ENCODE measurements around the gene IL17F.
"Not testable (repeated sequence)": the region's sequence is repeated elsewhere in the genome, so short reads cannot be mapped to it uniquely, and the experiment has no call there.

The IL17F gene

DNA sequence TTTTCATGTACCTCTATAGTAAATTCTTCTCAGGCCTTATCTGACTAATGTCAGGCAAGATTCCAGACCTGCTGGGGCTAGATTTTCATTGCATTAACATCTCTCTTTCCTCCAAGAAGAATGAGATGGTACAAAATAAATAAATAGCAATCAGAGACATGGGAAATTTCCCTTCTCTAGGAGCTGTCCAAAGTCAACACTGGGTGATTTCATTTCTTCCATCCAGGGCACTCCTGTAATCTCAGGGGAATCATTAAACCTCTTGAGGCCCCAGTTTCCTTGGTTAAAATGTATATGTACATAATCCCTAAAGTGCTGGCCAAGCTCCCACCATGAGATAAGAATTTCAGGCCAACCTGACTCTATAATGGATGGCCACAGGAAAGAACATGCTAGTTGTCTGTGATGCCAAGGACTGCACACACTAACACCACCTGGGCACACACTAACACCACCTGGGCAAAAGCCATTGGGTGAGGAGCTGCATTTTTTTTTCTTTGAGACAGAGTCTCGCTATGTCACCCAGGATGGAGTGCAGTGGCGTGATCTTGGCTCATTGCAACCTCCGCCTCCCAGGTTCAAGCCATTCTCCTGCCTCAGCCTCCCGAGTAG lies 912 bp downstream of the IL17F start:
- FAIRE-seq: no peak

GRCh38 chr6:52241819-52242218 lies 2.5 kb downstream of the IL17F start:
- no peak for FAIRE-seq

DNA sequence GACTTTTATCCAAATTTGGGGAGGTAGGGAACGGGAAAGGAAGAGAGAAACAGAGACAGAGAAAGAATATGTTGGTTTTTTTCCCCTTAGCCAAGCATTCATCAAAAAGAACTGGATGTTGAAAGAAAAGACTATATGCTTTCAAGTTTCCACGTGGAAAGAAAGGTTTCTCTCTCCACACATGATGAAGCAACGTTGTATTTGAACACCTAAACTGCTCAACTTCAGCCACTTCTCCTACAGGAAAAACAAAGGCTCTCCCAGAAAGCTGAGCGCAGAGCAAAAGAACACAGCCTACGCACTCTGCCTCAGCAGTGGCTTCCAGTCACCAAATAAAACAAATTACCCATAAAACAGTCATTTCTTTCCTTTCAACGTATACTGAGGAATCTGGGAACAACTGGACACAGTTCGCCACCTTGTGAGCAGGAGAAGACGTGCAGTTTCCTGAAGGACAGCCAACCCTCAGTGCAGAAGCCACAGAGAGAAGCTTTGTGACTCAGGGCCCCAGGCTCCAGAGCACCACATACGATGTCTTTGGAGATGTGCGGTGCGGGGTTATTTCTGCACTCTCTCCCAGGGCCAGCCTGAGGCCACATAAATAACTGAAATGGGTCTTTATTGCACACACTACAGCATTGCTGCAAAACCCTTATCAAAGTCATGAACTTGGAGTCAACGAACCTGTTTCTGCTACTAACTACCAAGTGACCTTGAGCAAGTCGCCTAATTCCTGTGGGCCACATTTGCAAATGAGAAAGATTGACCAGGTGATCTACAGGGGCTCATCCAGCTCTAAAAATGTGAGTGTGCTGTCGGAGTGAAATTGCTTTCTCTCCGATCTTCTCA lies 10.1 kb downstream of the IL17F start:
- no peak for FAIRE-seq

GRCh38 chr6:52233005-52233404 lies 11.3 kb downstream of the IL17F start:
- no peak for FAIRE-seq

DNA sequence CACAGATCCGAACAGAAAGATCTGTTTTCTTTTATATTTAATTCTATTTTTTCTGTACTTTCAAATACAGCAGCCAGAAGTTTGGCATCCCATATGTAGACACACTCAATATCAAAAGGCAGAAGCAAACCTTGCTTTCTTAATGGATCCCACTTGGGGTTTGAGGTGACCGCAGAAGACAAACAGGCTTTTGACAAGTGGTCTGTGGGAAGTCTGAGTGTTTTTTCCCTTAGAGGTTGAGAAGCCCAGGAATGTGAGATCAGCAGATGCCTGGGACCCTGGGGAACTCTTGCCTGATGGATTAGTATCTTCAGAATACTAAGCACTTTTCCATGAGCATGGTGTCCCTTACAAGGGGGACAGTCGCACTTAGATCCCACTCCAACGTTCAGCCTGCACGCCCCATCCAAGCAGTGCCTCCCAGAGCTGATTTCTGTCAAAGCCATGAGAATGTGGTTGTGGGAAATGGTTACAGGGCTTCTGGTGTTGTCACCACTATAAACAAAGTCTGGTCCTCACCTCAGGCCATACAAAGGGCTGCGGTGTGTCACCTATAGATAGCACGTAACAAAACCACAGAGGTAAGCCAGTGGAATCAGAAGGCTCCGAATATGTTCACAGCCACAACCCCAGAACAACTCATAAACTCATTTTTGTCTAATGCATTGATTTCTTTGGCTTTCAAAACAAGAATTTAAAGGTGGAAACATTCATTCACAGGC lies 12.7 kb downstream of the IL17F start:
- FAIRE-seq: no peak

DNA sequence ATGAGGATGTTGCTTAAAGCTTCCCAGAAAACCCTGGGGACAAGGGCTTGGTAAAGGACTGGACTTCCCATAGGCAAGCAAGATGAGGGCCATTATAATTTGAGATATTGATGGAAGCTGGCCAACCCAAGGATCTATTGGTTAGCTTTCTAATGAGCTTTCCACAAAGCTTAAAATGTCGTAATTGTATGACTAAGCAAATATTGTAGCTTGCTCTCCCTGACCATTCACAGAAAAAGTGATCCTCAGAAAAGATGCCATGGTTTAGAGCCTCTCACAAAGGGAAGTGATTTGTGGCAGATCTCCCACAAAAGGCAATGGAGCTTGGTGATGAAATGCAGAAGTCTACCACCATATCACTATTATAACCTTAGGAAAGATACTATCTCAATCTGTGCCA lies 13.6 kb downstream of the IL17F start:
- no peak for FAIRE-seq

GRCh38 chr6:52227495-52227894 lies 16.8 kb downstream of the IL17F start:
- no peak for FAIRE-seq

- no peak for FAIRE-seq
These were observed 23.0 kb downstream of the IL17F start for GRCh38 chr6:52221302-52221701.

GRCh38 chr6:52217761-52218160 lies 26.5 kb downstream of the IL17F start:
- FAIRE-seq: no peak

- no peak for FAIRE-seq
These were observed 27.2 kb downstream of the IL17F start for GRCh38 chr6:52216932-52217575.

GRCh38 chr6:52215787-52216186 lies 28.5 kb downstream of the IL17F start:
- FAIRE-seq: no peak

GRCh38 chr6:52213127-52213526 lies 31.2 kb downstream of the IL17F start:
- no peak for FAIRE-seq

DNA sequence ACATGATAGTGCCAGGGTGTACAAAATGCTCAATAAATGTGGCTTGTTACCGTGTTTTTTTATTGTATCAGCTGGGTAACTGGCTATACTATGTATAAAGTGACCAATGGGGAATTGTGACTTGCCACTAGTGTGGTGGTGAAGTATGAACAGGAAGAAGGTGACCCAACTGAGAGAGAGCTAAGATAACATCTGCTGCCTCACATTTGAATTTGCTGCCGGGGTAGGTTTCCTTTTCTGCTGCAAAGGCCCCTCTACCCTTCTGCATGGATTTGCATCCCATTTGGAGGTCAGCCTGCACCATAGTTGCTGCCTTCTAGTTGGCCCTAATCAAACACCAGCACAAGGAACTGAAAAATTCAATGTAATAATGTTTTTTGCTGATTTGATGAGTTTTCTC lies 34.1 kb downstream of the IL17F start:
- no peak for FAIRE-seq

DNA sequence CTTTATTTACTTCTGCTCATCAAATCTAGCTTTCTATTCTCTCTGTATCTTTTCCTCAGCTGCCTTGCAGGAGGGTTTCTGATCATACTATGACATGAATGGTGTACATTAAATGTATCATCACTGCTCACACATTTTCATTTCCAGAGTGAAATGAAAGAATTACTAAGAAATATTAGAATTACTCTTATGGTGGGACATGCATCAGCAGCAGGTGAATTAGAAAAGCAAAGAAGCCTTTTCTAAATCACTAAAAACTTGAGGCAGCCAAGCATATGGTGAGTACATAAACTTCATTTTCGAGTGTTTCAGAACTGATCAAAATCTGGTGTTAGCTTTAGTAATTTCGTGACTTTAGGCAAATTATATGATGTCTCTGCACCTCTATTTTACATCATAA lies 34.5 kb downstream of the IL17F start:
- no peak for FAIRE-seq

DNA sequence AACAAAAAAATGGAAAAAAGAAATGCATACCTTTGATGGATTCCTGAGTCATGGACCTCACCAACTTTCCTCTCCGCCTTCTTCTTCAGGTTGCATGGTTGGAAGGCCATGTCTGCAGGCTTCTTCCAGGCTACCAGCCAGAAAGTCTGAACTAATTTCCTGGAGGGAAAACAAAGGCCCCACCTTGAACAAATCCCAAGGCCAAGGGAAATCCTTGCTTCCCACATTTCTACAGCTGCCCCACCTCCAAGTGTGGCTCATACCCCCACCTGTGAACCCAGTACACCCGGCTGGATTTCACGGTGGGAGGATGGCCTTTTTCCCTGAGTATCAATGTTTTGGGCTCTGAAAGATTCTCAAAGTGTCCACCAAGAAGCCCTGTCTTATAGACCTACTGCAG lies 35.7 kb downstream of the IL17F start:
- no peak for FAIRE-seq

GRCh38 chr6:52207066-52207465 lies 37.2 kb downstream of the IL17F start:
- FAIRE-seq: no peak

- no peak for FAIRE-seq
These were observed 42.8 kb downstream of the IL17F start for GRCh38 chr6:52201493-52201892.

- FAIRE-seq: no peak
These were observed 43.3 kb downstream of the IL17F start for GRCh38 chr6:52201046-52201445.

DNA sequence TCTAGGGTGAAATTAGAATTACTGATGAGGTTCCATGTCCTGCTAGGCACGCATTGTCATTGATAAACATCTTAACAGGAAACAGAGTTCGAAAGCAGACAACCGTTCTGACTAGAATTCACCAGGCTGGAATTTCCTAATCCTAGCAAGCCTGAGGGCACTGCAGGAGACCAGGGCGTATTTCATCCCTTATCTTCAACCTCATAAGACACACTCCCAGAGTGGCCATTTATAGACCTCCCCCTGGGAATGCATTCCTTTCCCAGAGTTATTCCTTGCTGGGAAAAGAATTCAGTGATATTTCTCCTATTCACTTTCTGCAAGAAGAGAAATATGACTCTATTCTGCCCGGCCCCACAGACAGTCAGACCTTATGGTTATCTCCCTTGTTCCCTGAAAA lies 44.2 kb downstream of the IL17F start:
- not testable (repeated sequence) for FAIRE-seq

GRCh38 chr6:52195886-52196285 lies 48.4 kb downstream of the IL17F start:
- no peak for FAIRE-seq

DNA sequence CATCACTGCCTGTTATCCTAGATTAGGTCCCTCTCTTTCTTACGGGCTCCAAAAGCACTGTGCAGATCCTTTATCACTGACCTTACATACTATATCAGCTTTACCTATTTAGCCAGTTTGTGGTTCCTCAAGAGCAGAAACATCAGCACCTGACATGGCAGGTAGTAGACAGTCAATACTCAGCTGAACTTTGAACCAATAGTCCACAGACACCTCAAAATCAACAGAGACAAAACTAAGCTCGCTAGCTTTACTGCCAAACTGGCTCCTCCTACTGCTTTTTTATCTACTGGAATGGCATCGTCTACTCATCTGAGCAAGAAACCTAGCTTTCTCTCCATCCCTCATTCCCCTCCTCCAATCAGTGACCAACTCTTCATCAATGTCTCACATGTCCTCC lies 52.5 kb downstream of the IL17F start:
- FAIRE-seq: no peak

- no peak for FAIRE-seq
These were observed 53.9 kb downstream of the IL17F start for GRCh38 chr6:52190409-52190808.

GRCh38 chr6:52189974-52190373 lies 54.3 kb downstream of the IL17F start:
- no peak for FAIRE-seq

- no peak for FAIRE-seq
These were observed 57.2 kb downstream of the IL17F start for GRCh38 chr6:52187098-52187497.
